A549 (cell line): ENCODE results near the gene TRMT61A.

Experiments
- CTCF ChIP-seq: fragments of >200 bp; sonication (Bioruptor Twin); formaldehyde crosslinking; IDR thresholded peaks from 3 replicates; pipeline ENCODE4 v1.5.1; 2016
- HDAC2 ChIP-seq: fragments of 200-600 bp; sonication (generic); IDR thresholded peaks from 2 replicates; pipeline ENCODE4 v1.6.1; 2016
- MAZ ChIP-seq: fragments of 150-350 bp; IDR thresholded peaks from 2 replicates; pipeline ENCODE4 v1.6.1; 2014; ENCODE audit warnings: antibody characterized with exemption, low read depth, low read length, borderline replicate concordance
- POLR2A ChIP-seq: IDR thresholded peaks from 2 replicates; pipeline ENCODE4 v1.6.1; 2012; ENCODE audit warnings: mild to moderate bottlenecking, low read length
- RAD21 ChIP-seq, 2 experiments: fragments of >200 bp in 1 of 2; sonication (Bioruptor Twin) in 1 of 2; formaldehyde crosslinking in 1 of 2; IDR thresholded peaks in 1 of 2; conservative IDR thresholded peaks in 1 of 2; 2 replicates in 1 of 2; 3 replicates in 1 of 2; pipeline ENCODE4 v1.6.1; 2012 to 2018; ENCODE audit warnings: inconsistent platforms in 1 of 2
- RARB ChIP-seq: fragments of 250-450 bp; sonication (Bioruptor Pico); IDR thresholded peaks from 2 replicates; pipeline ENCODE4 v1.8.0; 2021; ENCODE audit warnings: mild to moderate bottlenecking, moderate library complexity
- TP53 ChIP-seq: fragments of 250-450 bp; sonication (Bioruptor Pico); IDR thresholded peaks from 2 replicates; pipeline ENCODE4 v1.5.0; 2021; ENCODE audit warnings: mild to moderate bottlenecking, moderate library complexity

- no peak for TF ChIP-seq CTCF
- no peak for TF ChIP-seq MAZ
- TF ChIP-seq RARB (CRISPR knock-in tag) = no peak
- no peak for TF ChIP-seq HDAC2
- no peak for TF ChIP-seq POLR2A
- no peak for TF ChIP-seq RAD21 (conservative IDR thresholded peaks at IDR 0.05 in 1 of 2, IDR thresholded peaks at IDR 0.05 in 1 of 2)
- no peak for TF ChIP-seq TP53
Observed at GRCh38 chr14:103529383-103530365, 678 bp downstream of the TRMT61A start.
